ENCODE results near the gene PTGER3.

Gene PTGER3

DNA sequence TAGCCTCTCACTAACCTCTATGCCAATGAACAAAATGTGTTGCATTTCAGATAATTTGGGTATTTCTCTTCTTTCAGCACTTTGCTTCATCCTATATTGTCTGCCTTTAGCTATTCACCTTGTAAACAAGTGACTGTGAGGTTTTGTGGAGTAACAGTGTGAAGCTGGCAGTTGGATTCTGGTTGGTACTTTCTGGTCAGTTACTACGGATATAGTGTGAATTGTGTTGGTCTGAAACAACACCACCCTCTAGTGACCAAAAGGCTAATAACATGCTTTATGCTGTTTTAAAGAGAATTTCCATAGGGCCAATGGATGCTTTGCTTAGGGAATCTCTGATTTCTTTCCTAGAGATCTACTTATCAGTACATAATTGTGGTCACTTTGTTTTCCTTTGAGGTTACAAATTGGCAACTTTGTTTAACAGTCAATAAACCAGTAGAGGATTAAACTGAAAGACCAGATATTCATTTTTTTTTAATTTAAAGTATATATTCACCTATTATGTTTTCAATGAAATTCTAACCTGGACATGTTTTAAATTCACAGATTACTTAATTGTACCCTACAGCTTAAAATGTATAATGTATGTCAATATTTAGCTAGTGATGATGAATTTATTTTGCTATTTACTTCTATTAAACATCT, 2.5 kb upstream of the PTGER3 start:
- TF ChIP-seq, protein P1, sequence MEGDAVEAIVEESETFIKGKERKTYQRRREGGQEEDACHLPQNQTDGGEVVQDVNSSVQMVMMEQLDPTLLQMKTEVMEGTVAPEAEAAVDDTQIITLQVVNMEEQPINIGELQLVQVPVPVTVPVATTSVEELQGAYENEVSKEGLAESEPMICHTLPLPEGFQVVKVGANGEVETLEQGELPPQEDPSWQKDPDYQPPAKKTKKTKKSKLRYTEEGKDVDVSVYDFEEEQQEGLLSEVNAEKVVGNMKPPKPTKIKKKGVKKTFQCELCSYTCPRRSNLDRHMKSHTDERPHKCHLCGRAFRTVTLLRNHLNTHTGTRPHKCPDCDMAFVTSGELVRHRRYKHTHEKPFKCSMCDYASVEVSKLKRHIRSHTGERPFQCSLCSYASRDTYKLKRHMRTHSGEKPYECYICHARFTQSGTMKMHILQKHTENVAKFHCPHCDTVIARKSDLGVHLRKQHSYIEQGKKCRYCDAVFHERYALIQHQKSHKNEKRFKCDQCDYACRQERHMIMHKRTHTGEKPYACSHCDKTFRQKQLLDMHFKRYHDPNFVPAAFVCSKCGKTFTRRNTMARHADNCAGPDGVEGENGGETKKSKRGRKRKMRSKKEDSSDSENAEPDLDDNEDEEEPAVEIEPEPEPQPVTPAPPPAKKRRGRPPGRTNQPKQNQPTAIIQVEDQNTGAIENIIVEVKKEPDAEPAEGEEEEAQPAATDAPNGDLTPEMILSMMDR (IDR thresholded peaks at IDR 0.05; ENCODE audit: extremely low read depth, missing control alignments): peak; percentile 59
- DNase-seq (ENCODE audit: low spot score): peak; percentile 78

DNA sequence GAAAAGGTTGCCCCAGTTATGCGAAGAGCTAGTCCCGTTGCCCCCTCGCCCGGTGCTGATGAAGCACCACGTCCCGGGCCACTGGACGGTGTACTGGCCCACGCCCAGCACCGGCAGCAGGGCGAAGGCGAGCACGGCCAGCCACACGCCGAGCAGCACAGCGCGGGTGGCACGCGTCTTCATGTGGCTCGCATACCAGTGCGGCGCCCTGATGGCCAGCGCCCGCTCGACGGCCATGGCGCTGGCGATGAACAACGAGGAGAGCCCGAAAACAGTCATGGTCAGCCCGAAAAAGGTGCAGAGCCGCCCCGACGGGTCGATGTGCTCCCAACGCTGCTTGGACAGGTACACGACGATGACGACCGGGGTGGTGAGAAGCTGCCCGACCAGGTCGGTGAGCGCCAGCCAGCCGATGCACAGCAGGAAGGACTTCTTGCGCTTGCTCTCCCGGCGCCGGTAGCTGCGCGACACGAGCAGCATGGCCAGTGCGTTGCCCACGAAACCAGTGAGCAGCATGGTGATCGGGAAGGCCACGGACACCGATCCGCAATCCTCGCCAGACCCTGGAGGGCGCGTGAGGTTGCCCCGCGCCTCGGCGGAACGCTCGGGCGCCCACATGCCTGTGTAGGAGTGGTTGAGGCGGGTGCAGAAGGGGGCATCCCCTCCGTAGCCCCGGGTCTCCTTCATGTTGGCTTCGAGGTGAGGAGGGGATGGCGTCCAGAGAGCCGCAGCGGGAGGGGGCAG, 553 bp downstream of the PTGER3 start:
- TF ChIP-seq, protein P1 (IDR thresholded peaks at IDR 0.05; ENCODE audit: extremely low read depth, missing control alignments): no peak
- DNase-seq (ENCODE audit: low spot score): peak; percentile 37

DNA sequence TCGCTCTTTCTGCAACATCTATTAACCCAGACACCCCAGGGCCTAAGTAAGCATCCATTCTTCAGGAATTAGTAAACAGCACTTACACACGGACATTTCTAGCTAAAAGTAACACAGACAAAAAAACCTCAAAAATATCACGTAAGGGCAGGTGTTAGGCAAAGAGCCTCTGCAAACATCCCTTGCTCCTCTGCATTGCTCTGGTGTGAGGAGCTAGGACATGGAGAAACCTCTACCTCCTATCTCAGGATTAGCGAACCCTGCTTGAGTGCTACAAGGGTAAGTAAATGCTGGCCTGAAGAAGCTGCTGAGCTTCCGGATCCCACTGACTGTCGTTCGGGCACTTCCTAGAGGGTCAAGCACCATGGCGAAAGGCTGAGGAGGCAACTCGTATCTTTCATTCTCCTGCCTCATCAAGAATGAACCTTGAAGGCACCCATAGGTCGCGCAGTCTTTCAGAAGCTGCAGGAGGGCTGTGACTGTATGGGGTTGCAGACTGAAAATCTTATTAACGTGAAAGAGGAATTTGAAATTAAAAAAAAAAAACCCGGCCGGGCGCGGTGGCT, 2.1 kb downstream of the PTGER3 start:
- no peak for DNase-seq (ENCODE audit: low spot score)
- TF ChIP-seq, protein P1 (IDR thresholded peaks at IDR 0.05; ENCODE audit: extremely low read depth, missing control alignments): no peak

DNA sequence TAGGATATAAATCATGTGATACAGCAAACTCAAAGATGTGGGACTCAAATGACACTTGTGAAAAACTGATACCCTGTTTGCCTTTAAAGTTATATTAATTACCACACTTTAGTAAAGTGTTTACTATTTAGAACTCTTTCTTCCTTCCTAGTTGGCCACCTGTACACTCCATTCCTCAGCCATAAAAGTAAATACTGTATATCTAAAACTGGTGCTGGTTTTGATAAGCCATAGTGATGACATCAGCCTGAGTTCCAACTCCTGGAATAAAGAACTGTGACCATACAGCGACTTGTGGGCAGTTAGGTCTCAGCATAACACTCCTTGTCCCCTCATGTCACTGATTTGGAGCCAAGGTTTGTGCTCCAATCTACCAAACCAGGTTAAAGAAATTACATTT, 2.8 kb downstream of the PTGER3 start:
- TF ChIP-seq, protein P1 (IDR thresholded peaks at IDR 0.05; ENCODE audit: extremely low read depth, missing control alignments): no peak
- DNase-seq (ENCODE audit: low spot score): no peak

DNA sequence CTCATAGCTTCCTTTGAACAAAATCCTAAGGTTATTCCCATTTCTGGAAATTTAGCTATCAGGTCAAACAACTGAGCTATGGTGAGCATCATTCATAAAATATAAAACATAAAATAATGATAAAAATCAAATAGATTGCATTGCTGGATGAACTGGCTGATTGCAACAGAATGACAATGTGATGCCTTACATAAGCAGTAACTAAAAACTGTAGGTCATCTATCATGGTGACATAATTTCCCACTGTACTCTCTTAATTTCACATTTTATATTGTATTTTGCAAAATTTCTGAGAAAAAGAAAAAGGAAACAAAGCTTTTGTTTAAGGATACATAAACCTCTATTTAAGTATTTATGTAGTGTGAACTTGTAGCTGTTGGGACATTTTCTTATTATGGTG, 4.6 kb downstream of the PTGER3 start:
- TF ChIP-seq, protein P1 (IDR thresholded peaks at IDR 0.05; ENCODE audit: extremely low read depth, missing control alignments): no peak
- no peak for DNase-seq (ENCODE audit: low spot score)

DNA sequence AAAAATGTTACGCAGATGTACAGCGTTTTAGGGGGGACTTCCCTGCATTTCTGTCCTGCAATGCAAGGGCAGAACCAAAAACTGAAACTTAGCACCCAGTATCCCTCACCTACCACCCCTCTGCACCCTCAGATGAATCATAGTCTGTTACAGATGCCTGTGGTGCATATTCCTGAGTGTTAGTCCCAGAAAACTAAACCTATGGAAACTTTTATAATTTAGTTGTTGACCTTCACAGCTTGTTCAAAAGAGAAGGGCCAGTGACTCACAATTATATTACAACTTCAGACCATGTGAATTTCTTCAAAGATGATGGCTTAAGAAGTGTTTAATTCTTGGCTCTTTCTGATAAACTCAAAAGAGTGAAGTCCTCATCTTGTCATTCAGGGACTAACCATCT, 5.8 kb downstream of the PTGER3 start:
- TF ChIP-seq, protein P1 (IDR thresholded peaks at IDR 0.05; ENCODE audit: extremely low read depth, missing control alignments): no peak
- DNase-seq (ENCODE audit: low spot score): no peak

DNA sequence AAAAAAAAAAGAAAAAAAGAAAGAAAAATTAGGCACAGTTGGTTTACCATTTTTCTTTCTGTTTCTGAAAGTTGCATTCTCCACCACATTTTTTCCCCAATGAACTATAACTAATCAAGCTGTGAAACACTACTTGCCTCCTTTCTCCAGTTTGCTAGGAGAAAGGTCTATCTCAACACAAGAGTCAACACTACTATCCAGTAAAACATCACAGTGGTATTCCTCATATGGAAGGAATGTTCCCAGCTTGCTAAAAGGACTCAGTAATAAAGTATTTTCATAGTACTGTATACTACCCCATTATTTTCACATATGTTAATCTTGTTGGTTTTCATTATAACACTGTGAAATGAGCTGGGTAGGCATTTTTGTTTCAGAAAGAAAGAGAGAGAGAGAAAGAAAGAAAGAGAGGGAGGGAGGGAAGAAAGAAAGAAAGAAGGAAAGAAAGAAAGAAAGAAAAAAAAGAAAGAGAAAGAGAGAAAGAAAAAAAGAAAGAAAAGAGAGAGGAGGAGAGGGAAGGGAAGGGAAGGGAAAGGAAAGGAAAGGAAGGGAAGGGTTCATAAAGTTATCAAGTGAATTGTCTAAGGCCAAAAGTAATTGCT, 7.9 kb downstream of the PTGER3 start:
- DNase-seq (ENCODE audit: low spot score): no peak

More for the DNA sequence above, 7.9 kb downstream of the PTGER3 start:
- TF ChIP-seq, protein P1 (IDR thresholded peaks at IDR 0.05; ENCODE audit: extremely low read depth, missing control alignments): no peak

Data from GM20000 (cell line).